ENCODE results near the gene RNASEL. TPM values are rescaled to one million over a fixed set of nuclear protein-coding genes. Genes with fewer than 3 reads are reported as not detected.

Gene RNASEL
- total RNA-seq, 4 donors from 2014 or later: 6.1 to 8.0 (median 7.1) TPM

DNA sequence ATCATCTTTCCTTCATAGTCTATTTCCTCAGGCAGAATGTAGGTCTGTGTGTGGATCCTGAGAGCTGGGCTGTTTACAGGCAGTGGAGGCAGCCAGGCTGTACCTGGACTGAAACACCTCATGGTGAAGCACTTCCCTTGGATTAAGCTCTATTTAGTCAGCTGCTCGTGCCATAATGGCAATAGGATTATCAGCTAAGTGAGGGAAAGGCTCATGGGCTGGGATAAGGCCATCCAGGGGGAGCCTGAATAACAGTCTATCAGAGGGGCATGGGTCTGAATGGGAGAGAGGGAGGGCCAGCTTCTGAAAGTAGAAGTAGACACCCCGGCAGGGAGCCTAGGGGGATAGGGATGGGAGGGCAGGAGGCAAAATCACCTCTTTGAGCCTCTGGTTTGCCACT lies 8.3 kb downstream of the RNASEL start:
- WGBS, 2 donors: 93 to 95% methylated on average over 2 of the region's 2 CpGs
- intact Hi-C loops (cut with DNase I; ENCODE audit: low total_unique reads): no loop called here
- no peak for DNase-seq (ENCODE audit: low spot score in 2 of 2)
- TF ChIP-seq POLR2A (IDR thresholded peaks at IDR 0.05) (no peak), CTCF (IDR thresholded peaks at IDR 0.05) (no peak)
- H3K4me3 ChIP-seq (ENCODE audit: low read depth, poor library complexity, severe bottlenecking): no peak overlapping the region

DNA sequence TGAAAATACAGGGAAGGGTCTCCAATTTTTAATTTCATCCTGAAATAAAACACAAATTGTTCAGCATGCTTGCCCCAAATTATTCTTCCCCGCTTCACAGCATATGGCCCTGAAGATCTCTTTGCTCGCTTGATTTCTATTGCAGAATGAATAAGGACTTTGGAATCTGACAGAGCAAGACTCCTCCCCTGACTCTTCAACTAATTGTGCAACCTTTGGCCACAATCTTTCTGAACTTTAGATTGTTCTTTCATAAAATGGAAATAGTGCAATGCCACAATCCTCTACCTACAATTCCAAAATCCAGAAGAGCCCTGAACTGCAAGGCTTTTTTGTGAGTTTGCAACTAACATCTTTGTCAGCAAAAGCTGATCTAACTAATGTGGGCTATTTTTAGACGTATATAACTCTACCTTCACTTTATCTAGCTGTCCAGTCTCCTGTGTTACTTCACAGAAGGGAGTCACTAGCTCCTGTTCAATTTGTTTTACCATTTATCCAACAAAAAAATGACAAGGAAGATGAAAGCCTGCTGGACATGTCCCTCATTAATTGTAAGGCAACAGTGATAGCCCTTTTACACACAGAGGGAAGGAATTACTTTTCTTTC lies 13.4 kb downstream of the RNASEL start:
- 62 to 65% methylated on average over 3 of the region's 3 CpGs for WGBS, 2 donors
- TF ChIP-seq CTCF (IDR thresholded peaks at IDR 0.05) (no peak), POLR2A (IDR thresholded peaks at IDR 0.05) (no peak)
- no peak overlapping the region for H3K4me3 ChIP-seq (ENCODE audit: low read depth, poor library complexity, severe bottlenecking)
- no peak for DNase-seq (ENCODE audit: low spot score in 2 of 2)
- intact Hi-C loops (cut with DNase I; ENCODE audit: low total_unique reads): no loop called here

GRCh38 chr1:182574156-182574555 lies 14.9 kb downstream of the RNASEL start:
- intact Hi-C loops (cut with DNase I; ENCODE audit: low total_unique reads): no loop called here
- 90 to 96% methylated on average over 4 of the region's 4 CpGs for WGBS, 2 donors
- TF ChIP-seq CTCF (IDR thresholded peaks at IDR 0.05): no peak
- no peak for TF ChIP-seq POLR2A (IDR thresholded peaks at IDR 0.05)
- DNase-seq (ENCODE audit: low spot score in 2 of 2): no peak
- H3K4me3 ChIP-seq (ENCODE audit: low read depth, poor library complexity, severe bottlenecking): no peak overlapping the region

DNA sequence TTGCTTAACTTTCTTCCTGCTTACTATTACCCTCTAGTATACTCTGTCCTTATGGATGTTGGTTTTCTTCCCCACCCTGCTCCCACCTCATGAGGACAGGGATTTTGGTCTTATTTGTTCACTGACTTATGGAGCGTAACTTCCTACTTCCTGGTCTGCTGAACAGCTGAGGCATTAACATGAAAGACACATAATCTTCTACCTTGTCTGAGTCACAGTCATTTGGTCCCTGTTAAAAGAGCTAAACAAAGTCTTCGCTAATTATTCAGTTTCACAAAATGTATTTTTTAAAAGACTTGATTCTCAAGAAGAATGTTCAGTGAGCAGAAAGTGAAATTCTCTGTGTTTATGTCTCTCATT lies 18.5 kb downstream of the RNASEL start:
- no peak overlapping the region for H3K4me3 ChIP-seq (ENCODE audit: low read depth, poor library complexity, severe bottlenecking)
- intact Hi-C loops (cut with DNase I; ENCODE audit: low total_unique reads): no loop called here
- no peak for DNase-seq (ENCODE audit: low spot score in 2 of 2)
- 92% methylated on average over 2 of the region's 2 CpGs for WGBS, 2 donors
- no peak for TF ChIP-seq CTCF (IDR thresholded peaks at IDR 0.05)
- no peak for TF ChIP-seq POLR2A (IDR thresholded peaks at IDR 0.05)

- 92 to 94% methylated on average over 6 of the region's 6 CpGs for WGBS, 2 donors
- no peak for DNase-seq (ENCODE audit: low spot score in 2 of 2)
- no peak overlapping the region for H3K4me3 ChIP-seq (ENCODE audit: low read depth, poor library complexity, severe bottlenecking)
- intact Hi-C loops (cut with DNase I; ENCODE audit: low total_unique reads): no loop called here
- no peak for TF ChIP-seq POLR2A (IDR thresholded peaks at IDR 0.05)
- TF ChIP-seq CTCF (IDR thresholded peaks at IDR 0.05): no peak
Observed at GRCh38 chr1:182569939-182570610, 19.0 kb downstream of the RNASEL start.

All from lower leg skin (tissue), 4 donors.